Fibroblast of lung (primary cell): ENCODE results near the gene MRPL9.

Source experiments
- EZH2 ChIP-seq: IDR thresholded peaks from 2 replicates; pipeline ENCODE4 v1.5.1; 2012; ENCODE audit warnings: low read length, control low read depth, mild to moderate bottlenecking; ENCODE audit errors: missing control alignments
- TF ChIP-seq, protein P1 (sequence below), 2 donors: IDR thresholded peaks in 1 of 2; conservative IDR thresholded peaks in 1 of 2; 1 replicate in 1 of 2; 2 replicates in 1 of 2; pipeline ENCODE4 v1.5.1; 2011 to 2012; ENCODE audit warnings: low read length in 2 of 2, control low read depth in 1 of 2, inconsistent platforms in 1 of 2, low read depth in 1 of 2, mild to moderate bottlenecking in 1 of 2

DNA sequence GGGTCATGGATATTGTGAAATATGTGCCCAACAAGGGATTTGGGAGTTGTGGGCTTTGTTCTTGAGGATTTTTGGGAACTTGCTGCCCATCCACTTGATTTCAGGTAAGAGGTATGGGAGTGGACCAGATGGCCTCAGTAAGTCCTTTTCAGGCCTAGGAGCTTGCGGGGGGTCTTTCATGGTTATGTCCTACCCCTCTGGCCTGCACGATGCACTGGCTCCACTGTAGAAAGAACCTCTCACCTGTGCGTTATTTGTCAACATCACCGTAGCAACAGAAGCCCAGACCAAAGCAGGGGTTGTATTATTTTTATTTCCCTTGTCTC is 33.4 kb downstream of the MRPL9 start:
- TF ChIP-seq, protein P1, sequence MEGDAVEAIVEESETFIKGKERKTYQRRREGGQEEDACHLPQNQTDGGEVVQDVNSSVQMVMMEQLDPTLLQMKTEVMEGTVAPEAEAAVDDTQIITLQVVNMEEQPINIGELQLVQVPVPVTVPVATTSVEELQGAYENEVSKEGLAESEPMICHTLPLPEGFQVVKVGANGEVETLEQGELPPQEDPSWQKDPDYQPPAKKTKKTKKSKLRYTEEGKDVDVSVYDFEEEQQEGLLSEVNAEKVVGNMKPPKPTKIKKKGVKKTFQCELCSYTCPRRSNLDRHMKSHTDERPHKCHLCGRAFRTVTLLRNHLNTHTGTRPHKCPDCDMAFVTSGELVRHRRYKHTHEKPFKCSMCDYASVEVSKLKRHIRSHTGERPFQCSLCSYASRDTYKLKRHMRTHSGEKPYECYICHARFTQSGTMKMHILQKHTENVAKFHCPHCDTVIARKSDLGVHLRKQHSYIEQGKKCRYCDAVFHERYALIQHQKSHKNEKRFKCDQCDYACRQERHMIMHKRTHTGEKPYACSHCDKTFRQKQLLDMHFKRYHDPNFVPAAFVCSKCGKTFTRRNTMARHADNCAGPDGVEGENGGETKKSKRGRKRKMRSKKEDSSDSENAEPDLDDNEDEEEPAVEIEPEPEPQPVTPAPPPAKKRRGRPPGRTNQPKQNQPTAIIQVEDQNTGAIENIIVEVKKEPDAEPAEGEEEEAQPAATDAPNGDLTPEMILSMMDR (conservative IDR thresholded peaks at IDR 0.05 in 1 of 2, IDR thresholded peaks at IDR 0.05 in 1 of 2; ENCODE audit: low read depth in 1 of 2, low read length in 2 of 2), result no peak
- no peak for TF ChIP-seq EZH2
